AG04450 (cell line): ENCODE results near the gene FXYD3. TPM values are rescaled to one million over a fixed set of nuclear protein-coding genes. Genes with fewer than 3 reads are reported as not detected.

Experiments used
- CTCF ChIA-PET: fragments of 300-600, 350-600 bp; formaldehyde crosslinking; extraction: SDS; loops from one replicate; lab custom pipeline; 2022; ENCODE audit warnings: antibody characterized with exemption, inconsistent platforms; lab: Charles Lee
- POLR2A ChIA-PET: fragments of 350-600 bp; formaldehyde crosslinking; extraction: SDS; loops from one replicate; lab custom pipeline; 2021; ENCODE audit warnings: antibody characterized with exemption, inconsistent platforms; lab: Yijun Ruan, JAX
- DNase-seq: peaks from one replicate; pipeline ENCODE4 v3.0.0-alpha.2; 2011; ENCODE audit warnings: low read depth, low spot score
- H3K27ac ChIP-seq: one replicate; pipeline ENCODE4 v1.5.1; 2012; ENCODE audit warnings: low read depth, low read length, control low read depth
- H3K27me3 ChIP-seq: one replicate; pipeline ENCODE4 v1.6.0; 2012; ENCODE audit warnings: low read length; ENCODE audit not compliant: control insufficient read depth, insufficient read depth
- H3K4me3 ChIP-seq: 2 replicates; pipeline ENCODE4 v1.5.1; 2011; ENCODE audit warnings: mild to moderate bottlenecking, low read depth, low read length, control low read depth
- H3K9me3 ChIP-seq: 2 replicates; pipeline ENCODE4 v1.5.1; 2012; ENCODE audit warnings: low read length; ENCODE audit not compliant: control insufficient read depth, insufficient read depth
- polyA plus RNA-seq: library from polyadenylated mRNA; depleted of rRNA; stranded (reverse); fragments of >200 nt; gene quantifications from 2 replicates; pipeline ENCODE4 v1.2.3, GENCODE V29; 2011
- TF ChIP-seq, protein P1 (sequence below): IDR thresholded peaks from 2 replicates; pipeline ENCODE4 v1.5.1; 2011; ENCODE audit warnings: low read depth, low read length, control low read depth, inconsistent platforms

Gene FXYD3
- polyA plus RNA-seq, 1 experiment = not detected

GRCh38 chr19:35090506-35091214 lies 25.0 kb upstream of the FXYD3 start:
- 0 out of 2 replicates have a peak overlapping the region, but pooled peaks have one; percentile 7 for H3K4me3 ChIP-seq
- H3K27ac ChIP-seq = no peak overlapping the region
- ChIA-PET CTCF (interaction anchor here (0.7 to 3.5 kb wide), 13 partner anchors 10 to 118 kb away, joined by 3 to 33 read pairs (median 4); partner anchors contain the start of genes FXYD5 and LGI4), POLR2A (no interaction called here)
- TF ChIP-seq, protein P1, sequence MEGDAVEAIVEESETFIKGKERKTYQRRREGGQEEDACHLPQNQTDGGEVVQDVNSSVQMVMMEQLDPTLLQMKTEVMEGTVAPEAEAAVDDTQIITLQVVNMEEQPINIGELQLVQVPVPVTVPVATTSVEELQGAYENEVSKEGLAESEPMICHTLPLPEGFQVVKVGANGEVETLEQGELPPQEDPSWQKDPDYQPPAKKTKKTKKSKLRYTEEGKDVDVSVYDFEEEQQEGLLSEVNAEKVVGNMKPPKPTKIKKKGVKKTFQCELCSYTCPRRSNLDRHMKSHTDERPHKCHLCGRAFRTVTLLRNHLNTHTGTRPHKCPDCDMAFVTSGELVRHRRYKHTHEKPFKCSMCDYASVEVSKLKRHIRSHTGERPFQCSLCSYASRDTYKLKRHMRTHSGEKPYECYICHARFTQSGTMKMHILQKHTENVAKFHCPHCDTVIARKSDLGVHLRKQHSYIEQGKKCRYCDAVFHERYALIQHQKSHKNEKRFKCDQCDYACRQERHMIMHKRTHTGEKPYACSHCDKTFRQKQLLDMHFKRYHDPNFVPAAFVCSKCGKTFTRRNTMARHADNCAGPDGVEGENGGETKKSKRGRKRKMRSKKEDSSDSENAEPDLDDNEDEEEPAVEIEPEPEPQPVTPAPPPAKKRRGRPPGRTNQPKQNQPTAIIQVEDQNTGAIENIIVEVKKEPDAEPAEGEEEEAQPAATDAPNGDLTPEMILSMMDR = peak; percentile 73
- H3K9me3 ChIP-seq = no peaks in the 10 kb centered on the region
- H3K27me3 ChIP-seq = peaks cover 3% of the 10 kb centered on the region
- no peak for DNase-seq

DNA sequence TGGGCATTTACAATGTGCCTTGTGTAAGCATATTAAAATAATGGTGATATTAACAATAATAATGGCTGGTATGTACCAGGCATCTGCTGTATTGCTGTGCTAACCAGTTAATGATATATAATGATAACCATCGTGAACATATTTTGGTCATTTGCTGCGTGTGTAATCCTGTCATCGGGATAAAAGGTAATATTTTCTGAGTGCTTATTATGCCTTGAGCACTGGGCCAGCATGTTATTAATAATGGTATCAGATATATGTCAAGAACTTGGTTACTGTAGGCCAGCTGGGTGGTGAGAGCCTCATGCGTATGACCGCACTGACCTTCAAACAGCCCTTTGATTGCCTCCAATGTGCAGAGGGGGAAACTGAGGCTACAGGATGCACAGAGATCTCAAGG lies 22.2 kb upstream of the FXYD3 start:
- ChIA-PET POLR2A (no interaction called here), CTCF (interaction anchor here (1.4 kb wide), 1 partner anchor 49 kb away, joined by 4 read pairs; no protein-coding TSS in a partner anchor)
- no peaks in the 10 kb centered on the region for H3K9me3 ChIP-seq
- TF ChIP-seq, protein P1 = no peak
- H3K27me3 ChIP-seq = peaks cover 3% of the 10 kb centered on the region
- no peak overlapping the region for H3K27ac ChIP-seq
- no peak overlapping the region for H3K4me3 ChIP-seq
- no peak for DNase-seq

DNA sequence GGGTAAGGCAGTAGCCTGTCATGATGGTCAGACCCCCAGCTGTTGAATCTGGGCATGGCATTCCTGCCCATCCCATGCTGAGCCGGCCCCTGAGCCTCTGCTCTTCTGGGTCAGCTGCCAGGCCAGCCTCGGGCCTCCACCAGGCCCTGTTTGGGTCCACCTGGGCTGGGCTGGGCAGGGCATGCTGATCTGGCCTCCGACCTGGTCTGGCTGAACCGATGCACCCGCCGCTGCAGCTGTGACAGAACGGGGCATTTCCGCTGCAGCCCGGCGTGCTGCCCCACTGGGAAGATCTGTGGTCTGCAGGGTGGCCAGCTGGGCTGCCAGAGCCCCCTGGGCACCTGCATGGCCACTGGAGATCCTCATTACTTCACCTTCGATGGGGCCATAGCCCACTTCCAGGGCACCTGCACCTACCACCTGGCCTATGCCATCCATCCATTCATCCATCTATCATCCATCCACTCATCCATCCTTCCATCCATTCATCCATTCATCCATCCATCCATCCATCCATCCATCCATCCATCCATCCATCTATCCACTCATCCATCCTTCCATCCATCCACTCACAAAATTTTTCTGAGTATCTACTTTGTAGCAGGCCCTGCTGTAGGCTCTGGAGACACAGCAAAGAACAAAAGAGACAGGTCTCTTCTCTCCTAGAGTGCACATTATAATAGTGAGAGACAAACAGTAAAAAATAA lies 21.5 kb upstream of the FXYD3 start:
- H3K9me3 ChIP-seq = no peaks in the 10 kb centered on the region
- H3K4me3 ChIP-seq = no peak overlapping the region
- no peak for DNase-seq
- POLR2A ChIA-PET = no interaction called here
- TF ChIP-seq, protein P1 = no peak
- peaks cover 3% of the 10 kb centered on the region for H3K27me3 ChIP-seq
- H3K27ac ChIP-seq = no peak overlapping the region
- CTCF ChIA-PET = no interaction called here

- no peak overlapping the region for H3K4me3 ChIP-seq
- no peak for DNase-seq
- POLR2A ChIA-PET = no interaction called here
- TF ChIP-seq, protein P1 = no peak
- H3K9me3 ChIP-seq = no peaks in the 10 kb centered on the region
- CTCF ChIA-PET = no interaction called here
- no peak overlapping the region for H3K27ac ChIP-seq
- H3K27me3 ChIP-seq = peaks cover 3% of the 10 kb centered on the region
Measured at GRCh38 chr19:35094656-35095055, 21.0 kb upstream of the FXYD3 start.
